NCI-H82 (cell line): ENCODE results near the gene GRIK4.
"Not testable (repeated sequence)": the region's sequence is repeated elsewhere in the genome, so short reads cannot be mapped to it uniquely, and the experiment has no call there.

Experiments used
- DNase-seq: peaks from one replicate; lab custom pipeline; 2025; lab: John Stamatoyannopoulos, UW

GRIK4 gene

DNA sequence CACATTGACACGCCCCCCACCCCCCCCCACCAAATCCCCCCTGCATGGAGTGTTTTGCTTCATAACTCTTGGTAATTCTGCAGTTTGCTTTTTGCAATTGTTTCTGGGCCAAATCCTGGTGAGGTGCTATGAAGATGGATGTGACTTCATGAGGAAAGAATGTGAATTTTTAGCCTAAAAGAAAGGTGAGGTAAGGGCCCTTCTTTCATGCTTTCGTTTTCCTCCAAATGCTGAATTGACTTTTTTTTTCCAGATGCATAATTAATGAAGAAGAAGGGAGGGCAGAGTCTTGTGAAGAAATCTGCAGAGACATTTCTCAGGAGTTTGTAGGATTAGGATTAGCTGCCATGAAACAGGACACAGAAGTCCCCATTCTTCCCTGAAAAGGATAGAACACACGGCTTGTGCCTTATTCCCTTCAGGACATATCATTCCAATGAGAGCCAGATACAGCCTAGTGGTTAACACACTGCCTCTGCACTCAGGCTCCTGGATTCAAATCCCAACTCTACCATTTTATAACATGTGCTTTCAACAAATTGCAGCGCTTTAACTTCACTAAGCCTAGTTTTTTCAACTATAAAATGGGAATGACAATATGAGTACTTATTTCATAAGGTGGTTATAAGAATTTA, 492.8 kb downstream of the GRIK4 start:
- DNase-seq: no peak

DNA sequence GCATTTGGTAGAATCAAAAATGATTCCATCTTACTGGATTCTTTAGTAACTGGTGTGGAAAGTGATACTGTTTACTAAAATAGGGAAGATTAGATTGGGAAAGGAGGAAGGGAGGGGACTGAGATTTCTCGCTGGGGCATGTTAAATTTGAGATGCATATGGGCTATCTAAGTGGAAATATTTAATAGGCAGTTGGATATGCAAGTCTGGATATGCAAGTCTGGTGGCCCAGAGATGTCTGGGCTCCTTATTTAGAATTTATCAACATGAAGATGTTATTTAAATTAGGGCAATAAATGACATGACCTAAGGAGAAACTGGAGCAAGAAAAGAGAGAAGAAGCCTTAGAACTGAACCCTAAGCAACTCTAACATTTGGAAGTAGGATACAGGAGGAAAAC, 495.4 kb downstream of the GRIK4 start:
- no peak for DNase-seq

DNA sequence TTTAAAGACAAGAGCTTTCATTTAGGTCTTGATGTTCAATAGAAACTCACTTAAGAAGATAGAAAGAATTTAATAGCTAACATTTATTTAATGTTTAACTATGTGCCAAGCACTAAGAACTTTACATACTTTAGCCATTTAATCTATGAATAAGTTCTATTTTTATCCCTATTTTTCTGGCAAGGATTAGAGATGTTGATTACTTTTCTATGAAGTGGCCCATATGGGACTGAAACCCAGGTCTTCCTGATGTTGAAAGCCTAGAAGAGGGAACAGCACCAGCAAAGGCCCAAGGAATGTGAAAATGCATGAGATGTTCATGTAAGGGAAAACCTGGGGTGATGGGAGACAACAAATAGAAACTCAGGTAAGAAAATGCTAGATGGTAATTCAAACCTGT, 497.0 kb downstream of the GRIK4 start:
- DNase-seq: no peak

DNA sequence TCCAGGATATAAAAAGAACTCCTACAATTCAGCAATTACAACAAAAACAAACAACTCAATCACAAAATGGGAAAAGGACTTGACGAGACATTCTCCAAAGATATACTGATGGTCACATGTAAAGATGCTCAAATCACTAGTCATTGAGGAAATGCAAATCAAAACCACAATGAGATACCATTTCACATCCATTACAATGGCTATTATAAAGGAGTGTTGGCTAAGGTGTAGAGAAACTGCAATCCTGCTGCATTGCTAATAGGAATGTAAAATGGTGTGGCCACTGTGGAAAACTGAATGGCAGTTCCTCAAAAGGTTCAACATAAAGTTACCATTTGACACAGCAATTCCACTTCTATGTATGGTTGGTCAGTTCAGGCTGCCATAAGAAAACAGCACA, 500.5 kb downstream of the GRIK4 start:
- no peak for DNase-seq

DNA sequence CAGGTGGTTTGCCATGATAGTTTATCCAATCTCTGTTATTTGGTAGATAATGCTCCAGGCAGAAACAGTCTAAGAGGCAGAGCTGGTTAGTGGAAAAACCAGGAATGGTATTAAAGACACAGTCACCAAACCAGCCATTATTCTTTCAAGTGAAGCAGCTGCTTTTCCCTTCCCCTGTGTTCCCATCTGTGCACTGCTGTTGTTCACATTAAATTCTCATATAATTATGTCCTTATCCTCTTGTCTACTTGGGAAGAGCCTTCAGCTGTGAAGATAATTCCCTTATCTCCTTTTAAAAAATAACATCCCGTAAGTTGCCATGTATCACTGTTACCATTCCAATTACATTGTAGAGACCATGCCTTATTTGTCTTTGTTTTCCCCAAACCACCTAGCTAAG, 507.2 kb downstream of the GRIK4 start:
- DNase-seq: peak; percentile 81

DNA sequence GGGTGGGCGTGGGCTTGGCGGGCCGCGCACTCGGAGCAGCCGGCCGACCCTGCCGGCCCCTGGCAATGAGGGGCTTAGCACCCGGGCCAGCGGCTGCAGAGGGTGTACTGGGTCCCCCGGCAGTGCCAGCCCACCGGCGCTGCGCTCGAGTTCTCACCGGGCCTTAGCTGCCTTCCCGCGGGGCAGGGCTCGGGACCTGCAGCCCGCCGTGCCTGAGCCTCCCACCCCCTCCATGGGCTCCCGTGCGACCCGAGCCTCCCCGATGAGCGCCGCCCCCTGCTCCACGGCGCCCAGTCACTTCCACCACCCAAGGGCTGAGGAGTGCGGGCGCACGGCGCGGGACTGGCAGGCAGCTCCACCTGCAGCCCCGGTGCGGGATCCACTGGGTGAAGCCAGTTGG, 510.2 kb downstream of the GRIK4 start:
- not testable (repeated sequence) for DNase-seq

DNA sequence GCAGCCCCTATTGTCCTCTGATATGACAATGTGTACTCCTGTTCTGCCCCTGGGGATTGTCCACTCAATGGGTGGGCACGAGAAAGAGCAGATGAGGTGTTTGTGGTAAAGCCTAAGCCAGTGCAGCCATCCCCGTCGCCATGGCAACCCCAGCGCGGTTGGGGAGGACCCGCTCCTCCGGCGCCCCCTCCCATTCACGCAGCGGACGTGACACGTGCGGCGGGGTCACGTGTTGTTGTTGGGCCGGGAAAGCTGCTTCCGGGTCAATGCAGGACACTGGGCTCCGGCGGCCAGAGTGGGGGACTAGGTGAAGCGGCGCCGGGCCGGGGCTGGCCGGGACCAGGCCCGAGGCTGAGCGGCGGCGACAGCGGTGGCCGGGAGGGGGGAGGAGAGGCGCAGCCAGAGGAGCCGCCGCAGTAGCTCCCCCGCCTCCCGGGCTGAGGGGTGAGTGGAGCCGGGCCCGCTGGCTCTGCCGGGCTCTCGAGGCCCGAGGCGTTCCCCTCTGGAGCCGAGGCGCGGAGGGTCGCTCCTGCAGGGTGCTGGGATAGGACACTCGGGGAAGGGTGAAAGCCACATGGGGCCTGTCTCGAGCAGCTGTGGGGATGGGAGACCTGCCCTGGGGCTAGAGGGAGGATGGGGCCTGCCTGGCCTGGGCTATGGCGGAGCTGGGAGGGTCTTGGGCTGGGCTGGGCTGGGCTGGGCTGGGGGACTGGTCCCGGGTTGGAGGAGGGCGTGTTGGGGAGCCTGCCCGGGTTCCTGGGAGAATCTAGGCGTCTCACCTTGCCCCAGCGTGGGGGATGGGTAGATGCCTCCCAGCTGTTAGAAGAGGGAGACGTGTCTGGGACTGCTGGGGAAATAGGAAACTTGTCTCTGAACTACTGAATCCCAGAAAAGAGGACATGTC, 512.6 kb downstream of the GRIK4 start, which contains the start of gene TBCEL:
TSS of gene TBCEL (plus strand) at position 255 of the 904 bp plus-strand sequence. CDS start 21,589 bp downstream, outside the sequence.
- peak; percentile 93 for DNase-seq

DNA sequence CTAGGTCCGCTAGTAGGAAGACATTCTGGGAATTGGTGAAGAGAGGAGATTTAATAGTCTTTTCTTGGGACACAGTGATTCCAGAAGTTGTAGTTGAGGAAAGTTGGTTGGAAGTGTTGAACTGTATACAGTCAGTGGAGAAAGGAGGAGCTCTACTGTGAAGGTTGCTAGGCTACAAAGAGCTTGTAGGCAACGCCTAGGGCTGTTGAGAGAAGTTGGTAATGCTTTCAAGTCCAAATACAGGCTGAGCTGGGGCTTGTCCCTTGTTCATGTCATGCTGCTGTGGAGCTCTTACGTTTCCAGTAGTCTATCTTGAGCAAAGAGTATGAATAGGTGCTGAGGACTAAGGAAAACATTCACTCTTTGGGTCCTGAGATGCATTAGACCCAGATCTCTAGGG, 513.4 kb downstream of the GRIK4 start:
- peak; percentile 15 for DNase-seq

DNA sequence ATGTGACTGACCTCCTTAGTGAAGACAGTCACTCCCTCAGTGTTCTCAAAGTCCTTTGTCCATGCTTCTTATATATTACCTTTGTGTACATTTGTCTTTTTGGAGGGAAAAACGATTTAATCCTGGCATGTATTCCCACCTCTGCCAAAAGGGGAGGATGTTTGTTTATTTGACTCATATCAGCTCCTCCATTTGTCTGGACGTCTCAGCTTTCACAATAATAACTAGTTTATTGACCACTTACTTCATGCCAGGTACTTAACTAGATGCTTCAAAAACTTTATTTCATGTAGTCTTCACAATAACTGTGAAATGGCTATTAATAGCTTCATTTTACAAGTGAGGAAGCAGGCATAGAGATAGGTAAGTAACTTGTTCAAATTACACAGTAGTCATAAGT, 517.6 kb downstream of the GRIK4 start:
- no peak for DNase-seq

DNA sequence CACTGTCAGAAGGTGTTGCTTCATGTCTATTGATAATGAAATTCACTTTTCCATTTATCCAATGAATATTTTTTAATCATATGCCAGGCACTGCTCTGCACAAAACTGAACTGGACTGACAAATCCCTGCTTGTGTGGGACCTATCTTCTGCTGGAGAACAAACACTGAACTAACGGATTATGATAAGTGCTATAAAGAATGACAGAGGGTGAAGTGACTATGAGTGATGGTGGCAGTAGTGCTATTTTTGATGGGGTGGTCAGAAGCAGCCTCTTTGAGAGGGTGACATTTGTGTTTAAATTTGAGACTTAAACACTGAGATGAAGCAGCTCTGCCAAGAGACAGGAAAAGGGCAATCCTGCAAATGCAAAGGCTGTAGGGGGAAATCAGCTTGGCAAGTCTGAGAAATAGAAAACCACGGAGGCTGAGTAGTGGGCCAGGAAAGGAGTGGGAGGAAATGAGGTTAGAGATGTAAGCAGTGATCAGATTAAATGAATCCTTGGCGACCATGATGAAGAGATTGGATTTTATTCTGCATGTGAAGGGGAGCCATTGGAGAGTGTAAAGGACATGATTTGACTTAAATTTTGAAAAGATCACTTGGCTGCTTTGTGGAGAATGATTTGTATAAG, 518.4 kb downstream of the GRIK4 start:
- DNase-seq: no peak

DNA sequence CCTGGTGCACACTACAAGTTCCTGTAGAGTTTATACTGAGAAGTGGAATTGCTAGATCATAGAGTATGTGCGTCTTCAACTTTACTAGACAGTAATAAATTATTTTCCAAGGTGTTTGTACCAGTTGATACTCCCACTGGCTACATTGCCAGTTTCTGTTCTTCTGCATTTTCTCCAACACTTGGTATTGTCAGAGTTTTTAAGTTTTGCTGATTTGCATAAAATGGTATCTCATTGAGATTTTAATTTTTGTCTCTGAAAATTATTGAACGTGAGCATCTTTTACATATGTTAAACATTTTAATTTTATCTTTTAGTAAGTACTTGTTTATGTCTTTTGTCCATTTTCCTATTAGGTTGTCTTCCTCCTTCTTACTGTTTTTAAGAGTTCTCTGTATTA, 519.6 kb downstream of the GRIK4 start:
- DNase-seq: no peak

DNA sequence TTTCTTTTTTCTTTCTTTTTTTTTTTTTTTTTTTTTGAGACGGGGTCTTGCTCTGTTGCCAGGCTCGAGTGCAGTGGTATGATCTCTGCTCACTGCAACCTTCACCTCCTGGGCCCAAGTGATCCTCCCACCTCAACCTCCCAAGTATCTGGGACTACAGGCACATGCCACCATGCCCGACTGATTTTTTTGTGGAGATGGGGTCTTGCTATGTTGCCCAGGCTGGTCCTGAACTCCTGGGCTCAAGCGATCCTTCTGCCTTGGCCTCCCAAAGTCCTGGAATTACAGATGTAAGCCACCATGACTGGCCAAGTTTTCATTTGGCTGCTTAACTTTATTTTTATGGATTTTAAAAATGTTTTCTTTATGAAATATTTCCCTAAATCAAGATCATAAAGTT, 520.1 kb downstream of the GRIK4 start:
- not testable (repeated sequence) for DNase-seq

DNA sequence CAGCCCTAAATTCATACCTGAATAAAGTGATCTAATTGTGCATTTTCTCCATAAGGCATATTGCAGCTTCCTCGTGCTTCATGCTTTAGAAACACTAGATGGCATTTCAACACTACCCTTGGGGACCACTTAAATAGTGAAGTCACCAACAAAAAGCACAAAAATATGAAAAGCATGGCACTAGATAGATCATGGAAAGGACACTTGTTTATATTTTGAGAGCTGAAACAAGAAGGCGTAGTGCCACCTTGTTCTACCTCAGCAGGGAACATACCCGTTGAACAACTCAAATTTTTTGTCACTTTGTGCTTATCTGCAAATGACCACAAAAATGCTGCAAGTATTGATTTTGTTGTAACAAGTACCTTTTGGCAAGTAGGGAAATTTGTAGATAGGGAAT, 521.0 kb downstream of the GRIK4 start:
- no peak for DNase-seq

DNA sequence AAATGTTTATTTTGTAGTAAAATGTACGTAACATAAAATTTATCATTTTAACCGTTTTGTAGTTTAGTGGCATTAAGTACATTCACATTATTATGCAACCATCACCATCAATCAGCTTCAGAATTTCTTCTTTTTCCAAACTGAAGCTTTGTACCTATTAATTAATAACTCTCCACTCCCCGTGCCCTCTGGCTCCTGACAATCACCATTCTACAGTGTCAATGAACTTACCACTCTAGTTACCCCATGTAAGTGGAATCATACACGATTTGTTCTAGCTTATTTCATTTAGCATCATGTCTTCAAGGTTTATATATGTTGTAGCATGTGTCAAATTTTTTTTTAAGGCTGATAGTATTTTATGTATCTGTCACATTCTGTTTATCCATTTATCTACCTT, 522.1 kb downstream of the GRIK4 start:
- DNase-seq: no peak

DNA sequence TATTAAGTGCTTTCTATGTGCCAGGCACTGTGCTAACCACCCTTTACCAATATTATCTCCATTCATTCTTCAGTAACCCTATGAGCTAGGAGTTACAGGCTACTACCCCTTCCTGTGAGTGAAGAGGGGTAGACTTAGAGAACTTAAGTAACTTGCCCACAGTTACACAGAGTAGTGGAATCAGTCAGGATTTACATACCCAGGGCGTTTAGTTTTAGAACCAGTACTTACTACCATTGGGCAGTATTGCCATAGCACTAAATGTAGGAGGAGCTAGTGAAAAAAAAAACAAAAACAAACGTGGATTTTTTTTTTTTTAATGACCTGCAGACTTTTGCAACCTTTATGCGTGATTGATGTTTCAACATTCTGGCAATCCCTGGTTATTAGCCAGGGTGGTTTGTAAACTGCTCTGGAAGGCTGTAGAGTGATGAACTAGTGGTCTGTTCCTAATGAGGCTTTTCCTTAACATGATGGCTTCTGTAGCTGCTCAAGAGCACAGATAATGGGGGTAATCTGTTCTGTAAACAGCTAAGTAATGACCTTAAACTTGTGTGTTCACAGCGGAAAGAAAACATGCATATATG, 523.7 kb downstream of the GRIK4 start:
- no peak for DNase-seq

DNA sequence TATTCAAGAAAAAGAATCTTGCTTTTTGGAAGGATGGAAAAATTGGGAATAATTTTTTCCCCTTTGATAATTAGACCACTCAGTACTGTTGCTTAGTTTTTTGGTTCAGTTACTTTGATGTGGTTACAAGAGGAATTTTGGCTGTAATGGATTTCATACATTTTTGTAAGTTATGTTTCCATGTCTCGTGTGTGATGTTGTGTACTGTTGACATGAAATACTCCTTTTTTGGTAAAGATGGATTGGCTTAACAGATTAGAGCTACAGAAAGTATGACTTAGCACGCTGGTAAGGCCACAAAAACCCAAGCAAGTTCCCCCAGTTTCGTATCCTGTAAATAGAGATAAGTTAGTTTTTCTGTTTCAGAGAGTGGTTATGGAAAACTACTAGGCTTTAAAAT, 524.2 kb downstream of the GRIK4 start:
- DNase-seq: no peak

DNA sequence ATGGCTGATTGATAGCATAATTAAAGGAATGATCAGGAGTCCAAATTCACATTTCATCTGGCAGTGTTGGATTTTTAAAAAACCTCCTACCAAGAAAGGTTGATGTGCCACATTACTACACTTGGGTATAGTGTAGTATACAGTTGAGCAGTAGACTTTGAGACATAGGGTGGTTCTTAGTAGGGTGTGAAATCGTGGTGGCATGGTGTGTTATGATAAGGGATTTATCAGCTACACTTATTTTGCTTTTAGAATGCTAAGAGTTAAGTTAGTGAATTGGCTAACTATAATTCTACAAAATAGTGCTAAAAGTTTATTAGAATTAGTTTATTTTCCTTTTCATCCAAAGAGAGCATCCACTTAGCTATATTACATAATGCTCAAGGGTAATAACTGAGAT, 525.5 kb downstream of the GRIK4 start:
- DNase-seq: no peak
